NOMO-1 treated with dmso at 0.1 percent for 144 hours (cell line): ENCODE data around the gene ARID4A.
"Not testable (repeated sequence)": the region's sequence is repeated elsewhere in the genome, so short reads cannot be mapped to it uniquely, and the experiment has no call there.

Source experiments
- DNase-seq: peaks from one replicate; lab custom pipeline; 2025; ENCODE audit not compliant: unreplicated experiment; lab: John Stamatoyannopoulos, UW

ARID4A gene

DNA sequence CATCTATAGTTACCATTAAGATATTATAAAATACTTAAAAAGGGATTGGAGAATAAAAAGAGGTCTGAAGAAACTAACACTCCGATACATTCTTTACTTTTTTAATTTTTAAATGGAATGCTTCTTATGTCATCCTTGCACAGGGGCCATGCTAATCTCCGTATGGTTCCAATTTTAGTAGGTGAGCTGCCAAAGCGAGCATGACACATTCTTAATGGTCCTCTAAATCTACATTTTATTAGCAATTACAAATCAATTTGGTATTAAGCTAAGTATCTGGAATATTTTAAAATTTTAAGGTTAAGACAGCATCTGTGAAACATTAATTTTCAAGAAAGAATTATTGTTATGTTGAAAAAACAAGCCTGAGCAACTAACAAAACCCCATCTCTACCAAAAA lies 6.2 kb upstream of the ARID4A start:
- DNase-seq: no peak

DNA sequence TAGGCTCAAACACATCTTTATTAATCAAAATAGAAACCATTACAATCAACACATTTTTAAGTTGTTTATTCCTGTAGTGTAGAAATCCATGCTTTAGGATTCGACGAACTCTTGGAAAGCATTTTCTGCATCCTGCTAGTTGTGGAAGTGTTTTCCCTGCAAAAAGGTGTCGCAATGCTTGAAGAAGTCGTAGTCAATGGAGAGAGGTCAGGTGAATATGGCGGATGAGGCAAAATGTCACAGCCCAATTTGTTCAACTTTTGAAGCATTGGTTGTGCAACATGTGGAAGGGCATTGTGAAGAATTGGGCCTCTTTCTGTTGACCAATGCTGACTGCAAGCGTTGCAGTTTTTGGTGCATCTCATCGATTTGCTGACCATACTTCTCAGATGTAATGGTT lies 4.2 kb upstream of the ARID4A start:
- no peak for DNase-seq

DNA sequence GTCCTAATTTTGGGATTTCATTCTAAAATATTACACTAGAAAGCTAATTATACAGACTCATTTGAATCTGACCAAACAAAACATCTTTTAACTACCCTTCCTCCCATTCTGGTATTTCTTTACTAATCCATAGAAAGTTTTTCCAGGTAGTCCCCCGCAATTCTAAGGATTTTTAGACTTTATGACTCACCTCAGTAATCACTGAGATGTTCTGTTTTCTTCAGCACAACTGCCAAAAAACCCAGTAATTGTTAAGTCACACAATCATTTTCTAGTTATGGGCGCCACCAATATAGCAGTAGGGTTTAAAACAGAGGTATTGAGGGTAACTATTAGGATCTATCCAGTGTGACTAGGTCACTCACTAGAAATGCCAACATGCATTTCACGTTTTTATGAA lies 1.6 kb upstream of the ARID4A start:
- no peak for DNase-seq

DNA sequence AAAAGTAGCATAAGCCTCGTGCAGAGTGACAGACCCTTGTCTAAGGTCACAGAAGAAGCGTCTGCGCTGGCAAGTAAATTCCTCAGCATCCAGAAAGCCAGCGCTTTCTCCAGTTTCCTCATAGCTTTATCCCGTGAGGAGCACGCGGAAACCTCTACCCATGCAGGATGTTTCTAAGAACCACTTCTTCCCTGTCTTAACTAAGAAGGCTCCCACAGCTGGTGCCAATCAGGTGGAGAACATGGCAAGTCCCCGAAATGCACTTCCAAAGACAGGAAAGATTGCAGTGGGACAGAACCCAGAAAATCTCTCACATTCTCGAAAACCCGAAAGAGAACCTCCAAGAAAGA lies 968 bp upstream of the ARID4A start:
- no peak for DNase-seq

DNA sequence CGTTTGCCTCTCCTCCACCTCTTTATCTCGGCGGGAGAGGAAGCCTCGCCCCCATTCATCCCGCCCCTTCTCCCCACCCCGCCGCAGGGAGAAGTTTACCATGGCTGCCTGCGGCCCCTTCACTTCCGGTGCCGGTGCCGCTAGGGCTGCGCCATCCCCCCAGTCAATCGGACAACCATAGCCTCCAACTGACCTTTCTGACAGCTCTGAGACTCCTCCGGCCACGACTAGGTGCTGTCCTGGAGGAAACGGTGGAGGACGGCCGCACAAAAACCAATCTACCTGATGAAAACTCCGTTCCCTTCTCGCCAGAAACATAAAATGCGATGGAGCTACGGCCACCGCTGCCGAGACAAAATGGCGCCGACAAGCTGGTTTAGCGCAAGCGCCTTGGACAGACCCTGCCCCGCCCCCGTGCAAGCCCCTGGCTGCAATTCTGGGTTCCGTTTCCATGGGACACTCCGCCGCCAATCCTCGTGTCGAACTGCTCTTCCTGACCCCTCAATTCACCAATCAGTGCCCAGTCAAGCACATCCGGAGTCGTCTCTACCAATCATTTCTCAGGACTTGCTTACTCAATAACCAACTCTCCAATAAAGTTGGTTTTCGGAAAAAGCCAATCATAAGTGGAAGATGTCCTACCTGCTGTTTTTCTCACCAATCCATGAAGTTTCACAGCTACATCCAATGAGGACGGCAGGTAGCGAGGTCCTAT lies 436 bp upstream of the ARID4A start:
- peak; percentile 100 for DNase-seq

DNA sequence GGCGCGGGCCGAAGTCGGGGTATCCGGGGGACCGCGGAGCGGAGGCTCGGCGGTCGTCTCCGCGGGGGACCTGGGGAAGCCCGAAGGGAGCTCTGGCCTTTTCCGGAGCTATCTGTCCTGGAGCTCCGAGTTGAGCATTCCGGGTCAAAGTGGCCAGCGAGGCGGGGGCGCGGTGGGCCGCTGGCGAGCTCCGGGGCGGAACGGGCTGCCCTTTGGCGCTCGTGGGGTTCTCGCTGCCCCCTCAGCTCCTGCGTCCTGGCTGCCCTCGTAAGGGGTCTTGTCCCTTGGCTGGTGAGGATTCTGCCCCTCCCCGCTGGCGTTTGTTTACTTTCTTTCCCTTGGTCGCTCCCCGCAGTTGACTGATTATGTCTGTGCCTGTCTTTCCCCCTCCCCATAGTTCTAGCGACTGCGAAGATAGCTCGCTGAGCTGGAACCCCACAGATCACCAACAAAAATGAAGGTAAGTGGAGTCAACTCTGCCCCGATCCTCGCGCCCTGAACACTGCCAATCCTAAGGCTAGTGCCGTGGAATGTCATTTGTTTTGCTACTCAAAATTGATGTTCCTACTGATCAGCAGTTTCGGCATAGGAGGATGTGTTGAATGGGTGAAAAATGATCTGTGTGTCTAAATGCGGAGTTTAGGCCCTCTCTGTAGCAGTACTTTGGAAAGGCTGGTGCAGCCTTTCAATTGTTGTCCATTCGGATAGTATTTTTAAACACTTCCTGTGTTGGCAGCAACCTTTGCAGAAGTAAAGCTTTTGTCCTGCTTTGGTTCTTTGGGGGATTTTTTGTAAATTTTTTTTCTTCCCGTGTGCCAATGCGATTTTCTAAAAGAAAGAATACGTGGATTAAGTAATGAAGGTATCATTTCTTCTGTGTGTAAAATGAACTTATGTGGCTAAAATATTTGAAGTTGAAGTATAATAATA lies 1.3 kb downstream of the ARID4A start:
- no peak for DNase-seq

DNA sequence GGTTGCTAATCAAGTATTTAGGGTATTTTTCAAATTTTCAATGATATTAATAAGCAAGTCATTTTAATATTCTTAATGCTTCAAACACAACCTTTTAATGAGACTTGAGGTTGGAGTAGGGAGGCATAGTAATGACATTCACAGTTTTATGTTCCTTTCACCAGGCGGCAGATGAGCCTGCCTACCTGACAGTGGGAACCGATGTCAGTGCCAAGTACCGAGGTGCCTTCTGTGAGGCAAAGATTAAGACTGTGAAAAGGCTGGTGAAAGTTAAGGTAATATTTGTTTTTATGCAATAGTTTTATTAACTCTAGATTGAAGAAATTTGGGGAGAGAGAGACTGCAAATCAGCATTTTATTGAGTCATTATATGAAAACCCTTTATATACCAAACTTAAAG lies 3.1 kb downstream of the ARID4A start:
- DNase-seq: no peak

DNA sequence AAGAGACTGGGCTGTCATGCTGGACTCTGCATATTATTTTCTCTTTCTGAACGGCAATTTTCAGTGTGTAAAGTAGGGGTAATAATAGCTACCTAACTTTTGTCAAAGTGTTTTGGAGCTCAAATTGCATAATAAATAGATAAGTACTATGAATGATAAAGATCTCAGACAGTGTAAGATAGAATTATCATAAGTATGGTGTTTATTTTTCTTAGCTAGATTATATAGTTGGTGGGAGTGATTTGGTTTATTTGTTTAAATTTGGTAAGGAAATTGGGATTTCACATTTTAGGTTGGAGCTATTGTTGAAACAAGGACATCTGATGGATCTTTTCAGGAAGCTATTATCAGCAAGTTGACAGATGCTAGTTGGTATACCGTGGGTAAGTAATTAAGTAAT lies 7.4 kb downstream of the ARID4A start:
- DNase-seq: no peak

DNA sequence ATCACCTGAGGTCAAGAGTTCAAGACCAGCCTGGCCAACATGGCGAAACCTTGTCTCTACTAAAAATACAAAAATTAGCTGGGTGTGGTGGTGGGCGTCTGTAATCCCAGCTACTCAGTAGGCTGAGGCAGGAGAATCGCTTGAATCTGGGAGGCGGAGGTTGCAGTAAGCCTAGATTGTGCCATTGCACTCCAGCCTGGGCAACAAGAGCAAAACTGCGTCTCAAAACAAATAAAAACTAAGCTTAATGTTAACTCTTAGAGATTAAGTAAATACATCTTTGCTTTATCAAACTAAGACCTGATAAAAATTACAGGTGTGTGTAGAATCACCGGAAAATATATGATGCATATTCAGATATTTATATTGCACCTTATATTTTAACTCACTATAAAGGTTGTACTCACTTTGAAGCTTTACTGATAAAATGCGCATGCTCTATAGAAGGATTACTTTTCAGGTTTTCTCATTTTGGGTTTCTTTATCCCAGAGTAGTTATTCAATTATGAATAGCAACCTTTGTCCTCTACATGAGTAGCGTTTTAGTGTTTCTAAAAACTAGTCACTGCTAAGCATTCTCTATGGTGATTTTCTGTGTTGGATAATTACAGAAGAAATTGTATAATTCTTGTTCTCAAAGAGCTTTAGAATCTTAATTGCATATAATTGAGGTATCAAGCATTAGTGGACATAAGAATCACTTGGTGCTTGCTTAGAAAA lies 9.4 kb downstream of the ARID4A start:
- no peak for DNase-seq

DNA sequence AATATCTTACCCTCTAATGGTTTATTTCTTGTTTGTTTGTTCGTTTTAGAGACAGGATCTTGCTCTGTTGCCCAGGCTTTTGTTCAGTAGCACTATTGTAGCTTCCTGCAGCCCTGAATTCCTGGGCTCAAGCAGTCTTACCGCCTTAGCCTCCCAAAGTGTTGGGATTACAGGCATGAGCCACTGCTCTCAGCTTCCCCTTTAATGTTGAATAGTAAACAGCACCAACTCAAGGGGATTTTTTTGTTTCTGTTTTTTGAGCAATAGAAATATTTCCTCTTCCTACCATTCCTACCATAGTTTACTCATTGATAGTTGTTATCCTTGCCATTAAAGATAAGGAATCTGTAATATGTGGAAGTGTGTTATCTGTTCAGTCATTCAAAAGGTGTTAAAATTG lies 10.7 kb downstream of the ARID4A start:
- DNase-seq: no peak

DNA sequence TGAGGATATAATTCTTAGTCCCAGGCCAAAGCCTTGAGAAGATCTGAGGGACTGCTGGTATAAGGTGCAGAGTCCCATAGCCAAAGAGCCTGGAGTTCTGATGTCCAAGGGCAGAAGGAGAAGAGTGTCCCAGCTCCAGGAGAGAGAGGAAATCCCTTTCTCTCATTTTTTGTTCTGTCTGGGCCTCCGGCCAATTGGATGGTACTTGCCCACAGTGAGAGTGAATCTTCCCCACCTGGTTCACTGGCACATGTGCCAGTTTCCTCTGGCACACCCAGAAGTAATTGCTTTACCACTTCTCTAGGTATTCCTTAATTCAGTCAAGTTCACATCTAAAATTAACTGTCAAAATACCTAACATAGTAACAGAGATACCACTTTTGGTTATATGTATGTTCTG lies 15.3 kb downstream of the ARID4A start:
- no peak for DNase-seq

DNA sequence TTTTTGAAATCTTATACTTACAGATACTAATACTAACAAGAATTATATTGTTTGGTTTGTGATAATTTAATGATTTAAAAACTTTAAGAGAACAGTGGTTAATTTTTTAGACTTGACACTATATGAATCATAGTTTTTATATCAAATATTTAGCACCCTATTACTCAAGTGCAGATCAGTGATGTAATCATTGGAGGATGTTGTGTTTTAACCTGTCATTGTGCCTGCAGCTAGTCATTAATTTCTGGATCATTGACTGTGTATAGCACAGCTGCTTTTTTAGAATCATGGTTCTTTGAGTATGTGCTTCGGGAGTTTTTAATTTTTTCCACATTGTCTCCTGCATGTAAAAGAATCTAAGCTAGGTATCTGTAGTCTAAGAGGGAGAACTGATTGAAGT lies 17.3 kb downstream of the ARID4A start:
- no peak for DNase-seq

DNA sequence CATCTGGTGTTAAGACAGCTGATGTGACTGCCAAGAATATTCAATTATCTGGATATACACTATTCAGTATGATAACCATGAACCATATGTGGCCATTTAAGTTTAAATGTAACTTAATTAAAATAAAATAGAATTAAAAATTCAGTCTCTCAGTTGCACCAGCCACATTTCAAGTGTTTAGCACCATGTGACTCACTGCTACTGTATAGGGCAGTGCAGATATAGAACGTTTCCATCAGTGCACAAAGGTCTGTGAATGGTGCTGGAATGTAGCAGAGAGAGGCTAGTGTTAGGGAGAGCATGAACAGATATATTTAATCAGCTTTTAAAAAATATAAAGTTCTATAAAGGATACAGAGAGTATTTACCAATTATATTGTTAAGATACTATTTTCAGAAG lies 28.7 kb downstream of the ARID4A start:
- DNase-seq: no peak

DNA sequence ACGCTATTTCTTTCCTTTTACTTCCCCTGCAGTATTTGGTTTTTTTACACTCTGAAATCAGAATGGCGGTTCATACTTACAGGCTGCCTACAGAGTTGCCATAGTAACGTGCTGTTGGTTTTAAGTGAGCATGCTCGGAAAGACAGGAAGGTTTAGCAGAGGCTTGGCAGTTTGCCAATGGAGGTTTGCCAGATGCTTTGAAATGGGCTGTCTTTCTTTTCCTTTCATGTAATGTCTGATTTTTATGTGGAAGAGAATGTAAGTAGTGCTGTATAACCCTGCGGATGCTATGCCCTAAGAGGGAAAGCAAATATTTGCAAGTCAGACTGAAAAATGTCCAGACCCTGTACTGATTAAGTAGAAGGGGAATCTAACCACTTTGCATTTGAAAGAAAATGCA lies 32.8 kb downstream of the ARID4A start:
- peak; percentile 73 for DNase-seq

DNA sequence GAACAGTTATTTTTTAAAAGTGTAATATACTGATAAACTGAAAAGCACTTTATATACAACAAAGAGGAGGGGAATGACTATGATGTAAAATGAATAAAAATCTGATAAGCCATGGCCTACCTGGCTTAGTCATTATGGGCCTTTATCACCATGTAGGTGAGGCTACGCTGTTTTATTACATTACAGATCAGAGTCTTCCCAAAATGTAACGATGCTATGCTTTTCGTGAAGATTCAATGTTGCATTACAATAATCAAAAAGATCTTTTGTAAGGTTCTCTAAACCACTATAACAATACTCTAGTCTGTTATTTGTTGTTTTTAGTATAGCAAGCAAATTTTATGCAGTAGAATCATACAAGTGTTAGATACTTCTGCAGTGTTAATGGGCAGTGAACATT lies 34.2 kb downstream of the ARID4A start:
- DNase-seq: no peak

DNA sequence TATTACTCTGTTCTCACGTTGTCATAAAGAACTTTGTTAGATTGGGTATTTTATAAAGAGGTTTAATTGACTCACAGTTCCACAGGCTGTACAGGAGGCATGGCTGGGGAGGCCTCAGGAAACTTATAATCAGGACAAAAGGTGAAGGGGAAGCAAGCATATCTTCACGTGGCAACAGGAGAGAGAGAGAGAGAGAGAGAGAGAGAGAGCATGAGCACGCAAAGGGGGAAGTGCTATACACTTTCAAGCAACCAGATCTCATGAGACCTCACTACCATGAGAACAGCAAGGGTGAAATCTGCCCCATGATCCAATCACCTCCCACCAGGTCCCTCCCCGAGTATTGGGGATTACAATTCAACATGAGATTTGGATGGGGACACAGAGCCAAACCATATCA lies 41.3 kb downstream of the ARID4A start:
- DNase-seq: not testable (repeated sequence)

DNA sequence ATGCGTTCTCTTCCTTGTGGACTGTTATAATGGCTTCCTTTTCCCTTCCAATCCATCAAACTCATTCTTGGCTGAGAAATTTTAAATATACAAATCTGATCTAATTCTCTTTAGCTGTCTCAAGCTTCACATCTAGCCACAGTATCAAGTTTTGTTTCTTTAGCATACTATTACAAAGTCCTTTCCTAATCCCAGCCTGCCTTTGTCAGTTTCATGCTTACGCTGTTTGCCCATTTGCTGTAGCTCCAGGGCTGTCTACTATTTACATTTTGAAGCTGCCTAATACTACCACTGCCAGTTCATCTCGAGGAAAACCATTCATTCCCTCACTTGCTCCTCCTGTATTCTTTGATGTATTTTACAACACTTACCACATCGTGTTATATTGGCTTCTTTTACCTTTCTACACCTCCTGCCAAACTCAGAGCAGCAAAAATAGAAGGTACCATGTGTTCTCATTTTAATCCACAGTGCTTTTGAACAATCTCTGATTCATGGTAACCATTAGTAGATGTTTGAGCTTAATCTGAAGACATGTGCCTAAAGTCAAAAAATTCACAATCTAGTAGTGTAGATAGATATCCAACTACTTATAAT lies 42.9 kb downstream of the ARID4A start:
- no peak for DNase-seq

DNA sequence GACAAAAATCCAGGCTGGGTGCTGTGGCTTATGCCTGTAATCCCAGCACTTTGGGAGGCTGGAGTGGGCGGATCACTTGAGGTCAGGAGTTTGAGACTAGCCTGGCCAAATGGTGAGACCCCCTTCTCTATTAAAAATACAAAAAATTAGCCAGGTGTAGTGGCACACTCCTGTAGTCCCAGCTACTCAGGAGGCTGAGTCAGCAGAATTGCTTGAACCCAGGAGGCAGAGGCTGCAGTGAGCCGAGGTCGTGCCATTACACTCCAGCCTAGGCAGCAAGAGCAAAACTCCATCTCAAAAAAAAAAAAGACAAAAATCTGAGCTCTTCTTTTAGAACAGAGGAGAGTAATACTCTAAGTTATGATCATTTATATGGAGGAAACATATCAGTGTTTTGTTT lies 45.2 kb downstream of the ARID4A start:
- not testable (repeated sequence) for DNase-seq

DNA sequence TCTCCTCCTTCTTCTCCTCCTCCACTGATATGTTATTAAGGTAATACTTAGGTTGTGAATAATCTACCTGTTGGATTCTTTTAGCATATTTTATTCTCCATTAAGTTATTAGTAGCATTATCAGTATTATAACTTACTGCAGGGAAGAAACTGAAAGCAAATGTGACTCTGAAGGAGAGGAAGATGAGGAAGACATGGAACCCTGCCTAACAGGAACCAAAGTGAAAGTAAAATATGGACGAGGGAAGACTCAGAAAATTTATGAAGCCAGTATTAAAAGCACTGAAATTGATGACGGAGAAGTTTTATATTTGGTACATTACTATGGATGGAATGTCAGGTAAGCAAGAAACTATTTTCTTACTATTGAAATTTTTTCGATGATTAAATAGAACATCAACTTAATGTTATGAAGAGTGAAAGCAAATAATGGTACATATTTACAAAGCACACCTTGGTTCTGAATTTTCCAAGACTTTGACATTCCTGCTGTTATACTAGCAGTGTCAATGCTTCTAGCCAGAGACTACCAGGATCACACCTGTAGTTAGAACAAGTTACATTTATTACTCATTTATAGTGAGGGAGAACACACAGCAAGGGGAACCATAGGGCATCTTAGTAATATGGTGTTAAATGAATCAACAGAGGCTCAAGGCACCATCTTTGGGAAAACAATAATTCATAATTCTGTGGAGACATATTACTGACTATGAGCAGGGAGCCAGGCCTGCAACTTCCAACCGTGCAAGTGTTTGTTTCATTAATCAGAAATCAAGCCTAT lies 55.4 kb downstream of the ARID4A start:
- DNase-seq: no peak

DNA sequence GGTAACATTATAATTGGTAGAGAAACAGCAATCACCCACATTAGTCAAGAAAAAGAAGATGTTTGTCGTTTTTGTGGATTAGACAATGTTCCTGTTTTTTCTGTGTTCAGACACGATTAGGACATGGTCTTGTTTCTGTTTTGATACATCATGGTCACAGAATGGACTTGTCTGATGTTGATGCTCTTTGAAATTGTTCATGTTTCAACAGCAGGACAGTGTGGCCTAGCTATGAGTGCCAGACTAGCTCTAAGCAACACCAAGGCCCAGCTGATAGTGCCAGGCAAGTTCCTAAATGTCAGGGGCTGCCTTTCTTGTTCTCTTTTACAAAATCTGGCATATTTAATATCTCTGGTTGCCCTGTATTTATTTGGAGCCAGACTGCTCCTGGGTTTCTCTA lies 56.5 kb downstream of the ARID4A start:
- no peak for DNase-seq

DNA sequence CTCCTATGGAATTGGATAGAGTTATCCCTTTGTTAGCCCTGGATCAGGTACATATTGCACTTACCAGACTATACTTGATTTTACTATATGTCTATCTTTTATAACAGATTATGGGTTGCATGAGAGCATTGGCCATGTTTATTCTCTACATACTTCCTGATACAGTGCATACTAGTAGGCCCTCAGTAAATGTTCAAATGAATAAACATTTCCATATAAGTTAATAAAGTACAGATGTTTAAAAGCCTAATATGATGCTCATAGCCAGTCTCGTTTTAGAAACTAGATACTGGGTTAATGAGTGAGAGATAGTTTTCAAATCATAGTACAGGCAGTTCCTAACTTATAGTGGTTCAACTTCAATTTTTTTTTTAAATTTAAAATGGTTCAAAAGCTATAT lies 57.9 kb downstream of the ARID4A start:
- DNase-seq: no peak
